DMS 273 treated with DMSO at 0.1 percent for 48 hours (cell line): Measurements from ENCODE around the gene GABRG3.
"Not testable (repeated sequence)": the region's sequence is repeated elsewhere in the genome, so short reads cannot be mapped to it uniquely, and the experiment has no call there.

ENCODE experiments used
- DNase-seq: peaks from one replicate; lab custom pipeline; 2025; lab: John Stamatoyannopoulos, UW

GABRG3 gene

GRCh38 chr15:27339138-27339537 lies 368.2 kb downstream of the GABRG3 start:
- no peak for DNase-seq

DNA sequence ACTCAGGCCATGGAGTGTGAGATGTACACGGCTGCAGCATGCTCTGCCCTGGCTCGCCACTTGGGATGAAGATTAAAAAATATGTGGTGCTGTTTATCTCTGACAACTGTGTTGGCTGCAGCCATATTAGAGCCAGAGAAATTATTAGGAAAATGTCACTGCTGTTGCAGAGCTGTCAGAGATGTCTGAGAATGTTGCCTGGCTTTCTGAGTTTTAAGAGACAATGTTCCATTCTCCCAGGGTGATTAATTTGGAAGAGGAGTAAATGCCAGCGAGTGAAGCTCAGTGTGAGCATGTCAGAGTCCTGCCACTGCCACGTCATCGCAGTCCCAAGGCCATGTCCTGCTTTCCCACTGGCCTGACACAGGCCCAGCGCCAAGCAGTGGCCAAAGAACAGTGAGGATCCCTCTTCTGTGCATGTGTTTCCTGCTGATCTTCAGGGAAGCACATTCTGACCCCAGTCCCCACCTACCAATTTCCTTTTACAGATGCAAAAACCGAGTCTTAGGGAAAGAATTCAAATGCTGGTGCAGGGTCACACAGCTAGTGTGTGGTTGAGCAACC lies 370.9 kb downstream of the GABRG3 start:
- no peak for DNase-seq

DNA sequence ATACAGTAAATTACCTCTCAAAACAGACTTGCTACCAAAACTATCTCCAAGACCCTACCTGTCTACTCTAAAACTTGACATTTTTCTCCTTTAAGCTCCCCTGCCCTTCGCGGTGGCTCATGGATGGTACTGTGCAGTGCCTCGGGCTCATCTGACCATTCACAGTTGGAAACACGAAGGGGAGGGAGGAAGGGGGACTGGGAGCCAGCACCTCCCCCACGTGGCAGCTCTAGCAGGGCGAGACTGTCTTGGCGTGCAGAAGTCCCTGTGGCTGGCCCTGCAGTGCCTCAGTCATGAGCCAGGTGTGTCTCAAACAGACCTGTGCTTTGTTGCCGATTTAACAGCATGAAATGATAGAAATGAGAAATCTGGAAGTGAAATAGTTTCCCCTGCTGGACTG lies 372.0 kb downstream of the GABRG3 start:
- DNase-seq = no peak

GRCh38 chr15:27352136-27352535 lies 381.2 kb downstream of the GABRG3 start:
- no peak for DNase-seq

DNA sequence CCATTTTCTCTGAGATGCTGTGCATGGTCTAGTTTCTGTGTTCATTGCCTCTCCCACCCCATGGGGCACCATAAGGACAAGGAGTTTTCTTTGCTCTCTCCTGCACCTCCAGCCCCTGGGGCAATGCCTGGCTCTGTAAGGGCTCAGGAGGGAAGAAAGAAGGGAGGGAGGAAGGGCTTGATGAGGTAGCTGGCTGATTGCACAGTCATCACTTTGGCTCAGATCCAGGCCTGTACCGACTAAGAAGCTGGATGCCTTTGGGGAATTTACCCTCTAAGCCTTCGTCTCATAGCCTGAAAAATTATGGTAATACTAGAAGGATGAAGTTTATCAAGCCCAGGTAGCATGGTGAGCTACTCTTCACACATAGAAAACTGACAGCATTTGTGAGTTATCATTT lies 382.9 kb downstream of the GABRG3 start:
- DNase-seq = no peak

DNA sequence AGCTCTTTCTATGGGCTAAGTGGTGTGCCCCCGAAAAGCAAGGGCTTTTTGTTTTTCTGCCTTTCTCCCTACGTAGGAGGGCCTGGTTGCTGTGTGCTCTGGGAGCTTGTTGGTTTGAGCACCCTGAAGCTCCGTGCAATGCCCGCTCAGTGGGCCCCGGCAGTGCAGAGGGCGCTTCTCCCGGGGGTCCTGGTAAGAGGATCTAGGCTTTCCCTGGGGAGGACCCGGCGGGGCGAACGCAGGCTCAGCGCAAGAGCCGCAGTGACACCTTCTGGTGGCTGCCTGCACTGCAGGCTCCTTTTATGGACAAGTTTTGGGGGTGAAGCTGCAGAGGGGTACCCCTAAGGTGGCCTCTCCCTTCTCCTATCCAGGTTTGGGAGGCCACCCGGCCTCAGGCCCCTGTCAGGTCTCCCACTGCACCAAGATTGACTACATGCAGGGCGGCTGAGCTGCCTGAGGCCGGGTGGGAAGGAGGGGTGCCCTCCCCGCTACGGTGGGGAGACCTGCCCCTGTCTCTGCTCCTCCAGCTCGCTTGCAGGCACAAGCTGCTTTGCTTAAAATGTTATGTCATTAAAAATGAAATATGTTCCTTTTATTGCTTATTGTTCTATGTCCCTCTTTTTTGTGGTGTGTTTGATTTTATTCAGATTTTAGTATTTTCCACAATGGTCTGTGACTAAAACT lies 387.9 kb downstream of the GABRG3 start:
- DNase-seq = no peak

- DNase-seq = no peak
Observed at GRCh38 chr15:27359586-27359985, 388.6 kb downstream of the GABRG3 start.

- no peak for DNase-seq
Observed at GRCh38 chr15:27360316-27360715, 389.3 kb downstream of the GABRG3 start.

- no peak for DNase-seq
Observed at GRCh38 chr15:27361438-27361837, 390.5 kb downstream of the GABRG3 start.

GRCh38 chr15:27365456-27365855 lies 394.5 kb downstream of the GABRG3 start:
- DNase-seq = no peak

GRCh38 chr15:27377391-27377790 lies 406.4 kb downstream of the GABRG3 start:
- not testable (repeated sequence) for DNase-seq

DNA sequence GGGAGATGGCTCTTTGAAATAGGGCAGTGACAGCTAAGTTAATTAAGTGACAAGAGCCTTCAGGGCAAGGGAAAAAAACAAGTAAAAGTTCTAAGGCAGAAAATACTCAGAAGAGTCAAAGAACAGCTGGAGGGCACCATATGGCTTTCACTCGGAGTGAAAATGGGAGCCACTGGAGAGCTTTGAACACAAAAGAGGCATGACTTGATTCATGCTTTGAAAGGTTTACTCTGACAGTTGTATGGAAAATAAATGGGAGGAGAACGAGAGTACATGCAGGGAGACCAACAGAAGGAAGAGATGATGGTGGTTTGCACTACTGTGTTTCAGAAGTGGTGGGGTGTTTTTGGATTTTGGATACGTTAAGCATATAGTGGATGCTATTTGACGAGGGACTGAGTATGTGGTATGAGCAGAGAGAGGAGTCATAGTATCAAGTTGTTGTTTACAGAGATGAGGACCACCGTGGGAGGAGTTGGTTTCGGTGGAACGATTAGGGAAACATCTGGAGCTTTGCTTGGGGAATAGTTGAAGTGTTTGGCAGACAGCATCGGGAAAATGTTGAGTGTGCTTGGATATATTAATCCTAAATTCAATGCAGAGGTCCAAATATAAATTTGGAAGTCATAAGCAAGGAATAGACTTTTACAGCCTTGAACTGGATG lies 411.5 kb downstream of the GABRG3 start:
- DNase-seq = peak; percentile 72

GRCh38 chr15:27383726-27384125 lies 412.7 kb downstream of the GABRG3 start:
- no peak for DNase-seq

GRCh38 chr15:27392163-27392562 lies 421.2 kb downstream of the GABRG3 start:
- no peak for DNase-seq

DNA sequence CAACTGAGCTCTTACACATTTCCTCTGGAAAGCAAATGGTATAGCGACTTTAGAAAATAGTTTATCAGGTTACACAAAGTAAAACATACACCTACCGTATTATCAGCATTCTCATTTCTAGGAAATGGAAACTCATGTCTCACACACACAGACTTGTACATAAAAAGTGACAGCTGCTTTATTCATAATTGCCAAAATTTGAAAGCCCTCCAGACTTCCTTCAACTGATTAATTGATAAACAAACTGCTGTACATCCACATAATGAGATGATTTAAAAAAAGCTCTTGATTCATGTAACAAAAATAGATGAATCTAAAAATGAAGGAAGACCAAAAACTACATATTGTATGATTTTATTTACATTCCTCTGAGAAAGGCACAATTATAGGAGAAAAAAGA lies 425.5 kb downstream of the GABRG3 start:
- DNase-seq = no peak

GRCh38 chr15:27396996-27397395 lies 426.0 kb downstream of the GABRG3 start:
- DNase-seq = no peak

DNA sequence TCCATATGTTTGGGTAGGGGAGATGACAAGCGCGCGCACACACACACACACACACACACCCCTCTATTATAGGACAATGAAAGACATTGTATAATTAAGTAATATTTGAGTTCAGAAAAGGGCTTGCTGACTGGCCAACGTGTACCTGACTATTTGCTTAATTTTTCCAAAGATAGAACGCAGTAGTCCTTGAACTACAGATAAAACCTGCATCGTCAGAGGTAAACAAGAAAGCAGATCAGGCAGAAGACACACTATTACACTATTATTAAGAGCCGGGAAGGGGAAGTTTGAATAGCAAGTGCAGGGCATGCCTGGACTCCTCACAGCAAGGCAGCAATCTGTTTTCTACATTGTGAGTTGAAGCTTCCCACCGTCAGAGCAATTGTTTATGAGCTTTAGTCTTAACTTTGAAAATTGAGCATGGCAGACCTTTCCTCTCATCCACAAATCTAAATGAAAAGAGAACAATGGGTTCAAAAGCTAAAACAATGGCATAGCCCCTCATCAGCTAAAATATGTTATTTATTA lies 427.7 kb downstream of the GABRG3 start:
- DNase-seq = peak; percentile 51

DNA sequence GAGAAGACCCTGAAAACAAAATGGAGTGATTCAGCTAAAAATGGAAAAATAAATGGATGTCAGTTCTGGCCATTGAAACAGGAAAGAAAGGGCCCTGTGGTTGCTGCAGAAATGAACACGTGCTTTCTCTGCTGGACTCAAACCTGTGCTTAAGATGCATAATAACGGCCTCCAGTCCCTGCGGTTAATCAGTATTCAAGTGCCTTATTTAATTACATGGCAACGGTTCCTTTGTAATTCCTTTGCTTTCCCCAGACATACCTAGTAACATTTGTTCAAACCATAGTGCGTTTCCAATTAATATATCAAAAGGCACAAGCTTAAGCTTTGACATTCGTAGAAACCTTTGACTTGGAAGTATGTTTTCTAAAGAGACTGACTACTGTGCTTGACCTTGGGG lies 428.3 kb downstream of the GABRG3 start:
- DNase-seq = peak; percentile 43

GRCh38 chr15:27401471-27401870 lies 430.5 kb downstream of the GABRG3 start:
- no peak for DNase-seq

GRCh38 chr15:27408428-27408827 lies 437.4 kb downstream of the GABRG3 start:
- DNase-seq = no peak

DNA sequence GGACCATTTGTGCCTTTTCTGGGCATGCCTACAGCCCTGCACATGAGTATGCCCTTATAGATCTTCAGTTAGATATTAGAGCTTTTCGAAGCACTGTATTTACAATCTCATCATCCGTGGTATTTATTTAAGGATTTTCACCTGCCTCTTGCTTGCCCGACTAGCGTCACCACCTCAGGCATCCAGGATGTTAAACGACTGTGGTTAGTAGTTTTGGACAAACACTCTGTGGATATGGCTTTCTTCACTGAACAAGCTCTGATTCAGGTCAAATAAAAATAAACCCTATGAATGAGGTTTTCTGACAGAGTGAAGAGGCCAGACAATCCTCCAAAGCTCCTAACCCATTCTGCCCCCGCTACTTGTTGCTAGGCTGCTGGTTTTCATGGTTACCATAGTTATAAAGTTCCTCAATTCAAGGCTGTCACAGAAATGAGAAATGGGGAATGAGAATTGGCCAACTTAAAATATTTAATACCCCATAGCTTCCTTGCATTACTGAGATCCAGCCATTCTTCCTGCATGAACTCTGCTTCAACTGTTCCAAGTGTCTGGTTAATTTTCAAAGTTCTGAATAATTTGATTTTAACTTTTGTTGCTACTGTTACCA lies 440.1 kb downstream of the GABRG3 start:
- no peak for DNase-seq

- DNase-seq = no peak
Observed at GRCh38 chr15:27412415-27412814, 441.4 kb downstream of the GABRG3 start.
